Subcutaneous abdominal adipose tissue (tissue), 5 donors: ENCODE results near the gene CBX6.

Experiments used
- H3K27ac ChIP-seq: one replicate; pipeline ENCODE4 v1.7.0; 2013; ENCODE audit warnings: low read depth, mild to moderate bottlenecking, inconsistent platforms, low read length, moderate library complexity
- H3K27me3 ChIP-seq, 5 donors: one replicate each; pipeline ENCODE4 v1.7.0; 2013; ENCODE audit warnings: low read length in 5 of 5, inconsistent platforms in 1 of 5; ENCODE audit not compliant: control insufficient read depth in 5 of 5, insufficient read depth in 4 of 5
- H3K36me3 ChIP-seq, 5 donors: one replicate each; pipeline ENCODE4 v1.7.0; 2013; ENCODE audit warnings: low read length in 5 of 5; ENCODE audit not compliant: control insufficient read depth in 5 of 5, insufficient read depth in 5 of 5
- H3K4me1 ChIP-seq, 5 donors: one replicate each; pipeline ENCODE4 v1.7.0; 2013; ENCODE audit warnings: low read length in 5 of 5, mild to moderate bottlenecking in 3 of 5, moderate library complexity in 1 of 5; ENCODE audit not compliant: control insufficient read depth in 5 of 5, insufficient read depth in 5 of 5
- H3K4me3 ChIP-seq, 5 donors: one replicate each; pipeline ENCODE4 v1.7.0; 2013; ENCODE audit warnings: low read length in 5 of 5, low read depth in 1 of 5
- H3K9ac ChIP-seq, 5 donors: one replicate each; pipeline ENCODE4 v1.7.0; 2013; ENCODE audit warnings: low read length in 5 of 5, mild to moderate bottlenecking in 4 of 5, moderate library complexity in 3 of 5
- H3K9me3 ChIP-seq, 5 donors: one replicate each; pipeline ENCODE4 v1.7.0; 2013; ENCODE audit warnings: low read length in 5 of 5; ENCODE audit not compliant: control insufficient read depth in 5 of 5
- donor health status: healthy.
- donor health status: healthy.
- donor health status: healthy.
- donor health status: healthy.
- donor health status: healthy.

Gene CBX6

DNA sequence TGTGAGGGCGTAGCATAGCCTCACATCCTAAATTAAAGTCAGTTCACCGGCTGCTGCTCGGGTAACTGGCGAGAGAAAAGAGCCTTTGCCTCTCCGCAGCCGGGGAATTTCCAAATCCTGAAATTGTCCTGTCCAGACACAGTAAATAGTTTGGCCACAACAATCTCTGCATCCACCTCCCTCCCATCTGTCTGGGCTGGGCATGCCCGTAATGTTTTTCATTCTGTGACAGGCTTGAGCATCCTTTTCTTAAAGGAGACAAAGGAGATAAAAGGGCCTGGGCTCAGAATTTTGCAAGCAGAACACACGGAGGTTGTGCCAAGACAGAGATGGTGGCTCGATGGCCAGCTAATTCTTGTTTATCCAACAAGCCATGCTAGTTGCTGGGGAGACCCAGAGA is 19.2 kb upstream of the CBX6 start:
- Histone ChIP-seq H3K4me1 (no peaks in the 10 kb centered on the region), H3K27ac (no peak overlapping the region), H3K27me3 (peaks cover 0 to 6% (median 0%) of the 10 kb centered on the region in 5 donors), H3K9ac (no peak overlapping the region), H3K36me3 (no peaks in the 10 kb centered on the region), H3K4me3 (no peak overlapping the region), H3K9me3 (no peaks in the 10 kb centered on the region)

DNA sequence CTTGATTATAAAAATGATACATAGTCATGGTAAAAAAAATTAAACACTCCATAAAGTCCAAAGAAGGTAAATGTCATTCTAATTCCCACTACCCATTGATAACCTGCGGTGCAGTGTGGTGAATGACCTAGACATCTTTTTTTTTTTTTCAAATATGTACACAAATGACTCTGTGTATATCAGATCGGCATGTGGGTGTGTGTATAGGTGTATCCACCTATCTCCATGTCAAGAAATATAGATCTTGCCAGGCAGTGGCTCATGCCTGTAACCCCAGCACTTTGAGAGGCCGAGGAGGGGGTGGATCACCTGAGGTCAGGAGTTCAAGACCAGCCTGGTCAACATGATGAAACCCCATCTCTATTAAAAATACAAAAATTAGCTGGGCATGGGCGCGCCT is 18.4 kb upstream of the CBX6 start:
- Histone ChIP-seq H3K27ac (no peak overlapping the region), H3K4me1 (no peaks in the 10 kb centered on the region), H3K9ac (no peak overlapping the region), H3K4me3 (no peak overlapping the region), H3K9me3 (no peaks in the 10 kb centered on the region), H3K36me3 (no peaks in the 10 kb centered on the region), H3K27me3 (peaks cover 0 to 6% (median 0%) of the 10 kb centered on the region in 5 donors)

DNA sequence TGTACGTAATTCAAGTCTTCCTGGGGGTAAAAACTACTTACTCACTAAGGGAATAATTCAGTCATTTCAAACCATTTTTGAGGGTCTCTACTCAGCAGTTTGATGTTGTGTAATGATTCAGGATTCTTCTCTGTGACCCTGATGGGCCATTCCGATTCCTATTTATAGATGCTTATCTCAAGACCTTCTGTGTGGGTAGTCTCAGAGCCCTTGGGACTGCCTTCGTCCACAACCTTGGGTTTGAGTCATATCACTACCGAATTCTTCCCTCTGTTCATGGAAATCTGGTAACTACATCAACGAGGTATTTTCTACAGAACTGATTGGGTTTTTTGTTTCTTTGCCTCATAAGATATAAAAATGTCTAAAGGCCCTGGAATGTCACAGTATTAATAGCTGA is 14.3 kb upstream of the CBX6 start:
- no peak overlapping the region for H3K9ac ChIP-seq
- no peaks in the 10 kb centered on the region for H3K9me3 ChIP-seq
- H3K36me3 ChIP-seq: no peaks in the 10 kb centered on the region
- H3K27me3 ChIP-seq: peaks cover 0 to 5% (median 0%) of the 10 kb centered on the region in 5 donors
- H3K27ac ChIP-seq: no peak overlapping the region
- H3K4me1 ChIP-seq: peaks cover 0 to 16% (median 14%) of the 10 kb centered on the region in 5 donors
- H3K4me3 ChIP-seq: no peak overlapping the region

DNA sequence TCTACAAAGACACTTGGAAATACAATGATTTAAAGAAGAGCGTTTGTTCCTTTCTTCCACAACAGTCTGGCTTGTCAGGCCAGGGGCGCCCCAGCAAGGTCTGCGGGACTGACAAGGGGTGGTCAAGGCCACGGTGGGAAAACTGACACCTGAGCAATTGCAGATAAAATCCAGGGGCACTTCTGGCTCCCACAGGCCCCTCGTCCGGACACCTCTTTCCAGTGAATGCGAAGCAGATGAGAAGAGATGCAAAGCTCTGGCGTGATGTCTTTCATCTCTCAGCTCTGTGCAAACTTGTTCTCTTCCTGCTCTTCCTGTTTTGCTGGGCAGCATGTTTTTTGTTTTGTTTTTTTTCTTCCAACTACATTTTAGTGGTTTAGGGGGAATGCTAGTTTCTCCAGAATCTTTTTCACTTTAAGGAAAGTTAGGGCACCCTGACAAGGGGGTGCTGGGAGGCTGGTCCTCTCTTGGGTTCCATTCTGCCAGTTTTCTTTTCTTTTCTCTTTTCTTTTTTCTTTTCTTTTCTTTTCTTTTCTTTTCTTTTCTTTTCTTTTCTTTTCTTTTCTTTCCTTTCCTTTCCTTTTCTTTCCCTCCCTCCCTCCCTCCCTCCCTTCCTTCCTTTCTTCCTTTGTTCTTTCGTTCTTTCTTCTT is 11.1 kb upstream of the CBX6 start:
- H3K9ac ChIP-seq: no peak overlapping the region
- H3K27ac ChIP-seq: no peak overlapping the region

GRCh38 chr22:38881997-38882879 is 10.2 kb upstream of the CBX6 start:
- no peaks in the 10 kb centered on the region for H3K36me3 ChIP-seq
- no peak overlapping the region for H3K9ac ChIP-seq
- H3K9me3 ChIP-seq: peaks cover 0 to 5% (median 0%) of the 10 kb centered on the region in 5 donors
- H3K27ac ChIP-seq: peak overlapping the region; percentile 63
- no peaks in the 10 kb centered on the region for H3K27me3 ChIP-seq
- H3K4me3 ChIP-seq: peak overlapping the region in 1 of 5 donors; percentile 37
- peaks cover 0 to 20% (median 19%) of the 10 kb centered on the region in 5 donors for H3K4me1 ChIP-seq

More for the DNA sequence above, 11.1 kb upstream of the CBX6 start:
- H3K27me3 ChIP-seq: no peaks in the 10 kb centered on the region
- H3K9me3 ChIP-seq: peaks cover 0 to 2% (median 0%) of the 10 kb centered on the region in 5 donors
- no peaks in the 10 kb centered on the region for H3K36me3 ChIP-seq
- H3K4me3 ChIP-seq: no peak overlapping the region
- H3K4me1 ChIP-seq: peaks cover 0 to 20% (median 19%) of the 10 kb centered on the region in 5 donors

DNA sequence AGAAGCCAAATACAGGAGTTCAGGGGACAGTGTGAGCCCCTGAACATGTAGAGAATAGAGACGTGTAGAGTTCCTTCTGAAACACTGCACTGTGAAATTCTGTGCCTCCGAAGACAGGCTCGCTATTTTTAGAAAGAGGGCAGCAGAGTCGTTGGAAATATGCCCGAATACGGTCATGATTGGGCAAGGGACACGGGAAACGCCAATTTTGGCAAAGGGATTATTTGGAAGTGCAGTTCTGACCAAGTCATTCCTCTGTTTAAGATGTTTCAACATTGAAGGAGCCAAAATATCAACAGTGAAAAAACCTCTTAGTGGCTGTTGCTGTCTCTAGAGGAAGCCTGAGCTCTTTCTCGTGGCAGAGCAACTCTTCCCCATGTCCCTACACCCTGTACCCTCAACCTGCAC is 9.5 kb upstream of the CBX6 start:
- Histone ChIP-seq H3K4me1 (peaks cover 0 to 20% (median 19%) of the 10 kb centered on the region in 5 donors), H3K4me3 (peak overlapping the region in 2 of 5 donors; percentile 19 to 37), H3K27ac (peak overlapping the region; percentile 63), H3K9me3 (peaks cover 0 to 5% (median 0%) of the 10 kb centered on the region in 5 donors), H3K36me3 (no peaks in the 10 kb centered on the region), H3K9ac (peak overlapping the region in 1 of 5 donors; percentile 19), H3K27me3 (no peaks in the 10 kb centered on the region)

GRCh38 chr22:38879961-38880360 is 7.9 kb upstream of the CBX6 start:
- no peak overlapping the region for H3K27ac ChIP-seq
- peaks cover 0 to 20% (median 19%) of the 10 kb centered on the region in 5 donors for H3K4me1 ChIP-seq
- no peaks in the 10 kb centered on the region for H3K36me3 ChIP-seq
- H3K4me3 ChIP-seq: no peak overlapping the region
- peaks cover 0 to 5% (median 0%) of the 10 kb centered on the region in 5 donors for H3K9me3 ChIP-seq
- no peak overlapping the region for H3K9ac ChIP-seq
- H3K27me3 ChIP-seq: no peaks in the 10 kb centered on the region

GRCh38 chr22:38879108-38879729 is 7.2 kb upstream of the CBX6 start:
- Histone ChIP-seq H3K9me3 (peaks cover 0 to 5% (median 0%) of the 10 kb centered on the region in 5 donors), H3K9ac (no peak overlapping the region), H3K27me3 (no peaks in the 10 kb centered on the region), H3K27ac (no peak overlapping the region), H3K4me3 (no peak overlapping the region), H3K36me3 (no peaks in the 10 kb centered on the region), H3K4me1 (peaks cover 0 to 20% (median 19%) of the 10 kb centered on the region in 5 donors)

GRCh38 chr22:38878001-38878400 is 6.0 kb upstream of the CBX6 start:
- no peaks in the 10 kb centered on the region for H3K27me3 ChIP-seq
- no peak overlapping the region for H3K27ac ChIP-seq
- peaks cover 2 to 27% (median 23%) of the 10 kb centered on the region in 5 donors for H3K4me1 ChIP-seq
- no peak overlapping the region for H3K9ac ChIP-seq
- peaks cover 0 to 5% (median 0%) of the 10 kb centered on the region in 5 donors for H3K9me3 ChIP-seq
- no peak overlapping the region for H3K4me3 ChIP-seq
- H3K36me3 ChIP-seq: no peaks in the 10 kb centered on the region
